ENCODE results near the gene METTL17. TPM values are rescaled to one million over a fixed set of nuclear protein-coding genes. Genes with fewer than 3 reads are reported as not detected.

METTL17 gene
- total and polyA plus RNA-seq, 2 of the 13 experiments (the other 11 are each of a cell fraction or from before 2014, with no cell fraction given), result 122 to 199 TPM

DNA sequence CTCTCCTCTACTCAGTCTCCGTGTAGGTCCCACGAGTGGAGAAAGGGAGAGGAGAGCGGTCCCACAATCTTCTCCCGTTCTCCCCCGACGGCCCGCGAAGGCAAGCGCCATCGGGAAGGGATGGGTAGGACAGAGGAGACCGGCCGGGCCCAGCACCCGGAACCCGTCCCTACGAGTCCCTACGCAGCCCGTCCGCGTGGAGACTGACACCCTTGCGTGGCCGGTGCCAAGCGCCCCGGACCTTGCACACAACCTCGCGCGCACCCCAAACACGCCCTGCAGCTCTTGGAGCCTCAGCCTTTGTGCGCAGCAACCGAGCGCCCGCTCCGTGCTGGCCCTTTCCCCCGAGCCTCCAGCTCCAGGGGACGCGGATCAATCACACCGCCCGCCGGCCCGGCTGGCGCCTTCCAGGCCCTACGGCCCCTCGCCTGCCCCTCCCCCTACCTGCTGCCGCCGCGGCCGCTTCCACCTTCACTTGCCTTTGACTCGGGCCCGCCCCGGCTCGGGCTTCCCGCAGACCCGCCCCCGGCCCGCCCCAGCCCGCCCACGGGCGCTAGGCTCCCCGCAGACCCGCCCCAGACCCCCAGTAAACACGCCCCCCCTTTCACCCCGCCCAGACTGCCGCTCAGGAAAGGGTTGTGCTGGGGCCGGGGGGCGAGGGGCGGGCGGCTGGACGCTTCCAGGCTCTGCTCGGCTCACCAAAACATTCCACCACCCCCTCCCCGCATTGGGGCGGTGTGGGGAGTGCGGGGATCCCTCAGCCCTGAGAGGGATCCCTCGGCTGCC, 35.0 kb downstream of the METTL17 start, which contains the start of gene NDRG2 (continued):
- peak; percentile 66; the same call in 1 of the 2 replicates for TF ChIP-seq ZNF710 (CRISPR knock-in tag; IDR thresholded peaks at IDR 0.05; ENCODE audit: borderline replicate concordance)
- TF ChIP-seq RXRA (CRISPR knock-in tag; IDR thresholded peaks at IDR 0.05), result peak; percentile 60; the same call in 1 of the 2 replicates
- TF ChIP-seq RFX3 (CRISPR knock-in tag; IDR thresholded peaks at IDR 0.05), result 0 out of 2 replicates have a peak, but pooled peaks have one; percentile 22
- TF ChIP-seq ZC3H4 (CRISPR knock-in tag; IDR thresholded peaks at IDR 0.05; ENCODE audit: borderline replicate concordance), result peak; percentile 71; the same call in 1 of the 2 replicates
- TF ChIP-seq ZNF138 (CRISPR knock-in tag; IDR thresholded peaks at IDR 0.05; ENCODE audit: low read depth), result peak; percentile 61; the same call in 1 of the 2 replicates
- TF ChIP-seq FOXO4 (CRISPR knock-in tag; conservative IDR thresholded peaks at IDR 0.05), result no peak
- TF ChIP-seq, protein P1, sequence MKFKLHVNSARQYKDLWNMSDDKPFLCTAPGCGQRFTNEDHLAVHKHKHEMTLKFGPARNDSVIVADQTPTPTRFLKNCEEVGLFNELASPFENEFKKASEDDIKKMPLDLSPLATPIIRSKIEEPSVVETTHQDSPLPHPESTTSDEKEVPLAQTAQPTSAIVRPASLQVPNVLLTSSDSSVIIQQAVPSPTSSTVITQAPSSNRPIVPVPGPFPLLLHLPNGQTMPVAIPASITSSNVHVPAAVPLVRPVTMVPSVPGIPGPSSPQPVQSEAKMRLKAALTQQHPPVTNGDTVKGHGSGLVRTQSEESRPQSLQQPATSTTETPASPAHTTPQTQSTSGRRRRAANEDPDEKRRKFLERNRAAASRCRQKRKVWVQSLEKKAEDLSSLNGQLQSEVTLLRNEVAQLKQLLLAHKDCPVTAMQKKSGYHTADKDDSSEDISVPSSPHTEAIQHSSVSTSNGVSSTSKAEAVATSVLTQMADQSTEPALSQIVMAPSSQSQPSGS (CRISPR knock-in tag; IDR thresholded peaks at IDR 0.05), result peak; percentile 63; the same call in 1 of the 2 replicates
- TF ChIP-seq MXD4 (CRISPR knock-in tag; IDR thresholded peaks at IDR 0.05), result peak; percentile 71; the same call in 1 of the 2 replicates
- no peak for TF ChIP-seq BHLHE40 (IDR thresholded peaks at IDR 0.05; ENCODE audit: low read length)
- TF ChIP-seq HIVEP1 (CRISPR knock-in tag; IDR thresholded peaks at IDR 0.05), result peak; percentile 20; the same call in 1 of the 2 replicates
- peak; percentile 67 for TF ChIP-seq MTA1 (CRISPR knock-in tag; IDR thresholded peaks at IDR 0.05; ENCODE audit: borderline replicate concordance)
- TF ChIP-seq HNF1A (IDR thresholded peaks at IDR 0.05; ENCODE audit: low read depth), result no peak
- TF ChIP-seq HNF1A (CRISPR knock-in tag; IDR thresholded peaks at IDR 0.05; ENCODE audit: borderline replicate concordance), result no peak
- peak; percentile 73; the same call in 1 of the 2 replicates for TF ChIP-seq ZSCAN5A (CRISPR knock-in tag; IDR thresholded peaks at IDR 0.05; ENCODE audit: borderline replicate concordance)
- TF ChIP-seq SRF (IDR thresholded peaks at IDR 0.05; ENCODE audit: low read depth, low read length), result 0 out of 2 replicates have a peak, but pooled peaks have one; percentile 9
- TF ChIP-seq REL (CRISPR knock-in tag; conservative IDR thresholded peaks at IDR 0.05), result no peak
- no peak for TF ChIP-seq ZNF781 (CRISPR knock-in tag; IDR thresholded peaks at IDR 0.05; ENCODE audit: borderline replicate concordance, not compliant biosample characterization)
- TF ChIP-seq ZNF343 (CRISPR knock-in tag; IDR thresholded peaks at IDR 0.05), result peak; percentile 34; the same call in 1 of the 2 replicates

Data from HepG2 (cell line).